HL-60/S4 treated with retinoic acid at 250 ng/mL for 4 days and 3 days (cell line): ENCODE results near the gene ARL13B.
"Not testable (repeated sequence)": the region's sequence is repeated elsewhere in the genome, so short reads cannot be mapped to it uniquely, and the experiment has no call there.

Experiments
- in situ Hi-C: fragments of 300-500 bp; cut with MboI; formaldehyde crosslinking; loops from 2 replicates; pipeline ENCODE4 v1.7.0; 2022; ENCODE audit warnings: low sequenced_read_pairs

The ARL13B gene

GRCh38 chr3:93979850-93980676 is at the start of gene ARL13B:
Gene ARL13B (plus strand): TSS chr3:93980155. CDS start chr3:93980424, 269 bp downstream.
- in situ Hi-C loops: no loop called here

GRCh38 chr3:93931597-93932229 is 48.2 kb upstream of the ARL13B start:
- in situ Hi-C loops: no loop called here

- in situ Hi-C loops: no loop called here
Measured at GRCh38 chr3:93934366-93935046, 45.4 kb upstream of the ARL13B start.

GRCh38 chr3:93936549-93936948 is 43.4 kb upstream of the ARL13B start:
- in situ Hi-C loops: no loop called here

- in situ Hi-C loops: not testable (repeated sequence)
Measured at GRCh38 chr3:93937485-93937884, 42.5 kb upstream of the ARL13B start.

GRCh38 chr3:93949958-93950357 is 30.0 kb upstream of the ARL13B start:
- in situ Hi-C loops: not testable (repeated sequence)

- in situ Hi-C loops: no loop called here
Measured at GRCh38 chr3:93961026-93961425, 18.9 kb upstream of the ARL13B start.

GRCh38 chr3:93961489-93961888 is 18.5 kb upstream of the ARL13B start:
- in situ Hi-C loops: no loop called here

- in situ Hi-C loops: no loop called here
Measured at GRCh38 chr3:93962798-93963197, 17.2 kb upstream of the ARL13B start.

GRCh38 chr3:93965106-93965505 is 14.8 kb upstream of the ARL13B start:
- in situ Hi-C loops: not testable (repeated sequence)

GRCh38 chr3:93969443-93969842 is 10.5 kb upstream of the ARL13B start:
- in situ Hi-C loops: no loop called here

- in situ Hi-C loops: no loop called here
Measured at GRCh38 chr3:93969997-93970396, 10.0 kb upstream of the ARL13B start.

- in situ Hi-C loops: no loop called here
Measured at GRCh38 chr3:93973131-93974126, 6.5 kb upstream of the ARL13B start, which contains the start of gene PROS1. Gene PROS1 (minus strand): TSS chr3:93973896. CDS start chr3:93973749, 147 bp downstream.

GRCh38 chr3:93981649-93982048 is 1.7 kb downstream of the ARL13B start:
- in situ Hi-C loops: no loop called here

- in situ Hi-C loops: no loop called here
Measured at GRCh38 chr3:93983408-93983807, 3.5 kb downstream of the ARL13B start.

- in situ Hi-C loops: no loop called here
Measured at GRCh38 chr3:93984618-93985017, 4.7 kb downstream of the ARL13B start.

- in situ Hi-C loops: no loop called here
Measured at GRCh38 chr3:93988283-93988682, 8.3 kb downstream of the ARL13B start.

GRCh38 chr3:93988764-93989163 is 8.8 kb downstream of the ARL13B start:
- in situ Hi-C loops: no loop called here

- in situ Hi-C loops: no loop called here
Measured at GRCh38 chr3:93989241-93989640, 9.3 kb downstream of the ARL13B start.

GRCh38 chr3:93991631-93992030 is 11.7 kb downstream of the ARL13B start:
- in situ Hi-C loops: no loop called here
